Prostate gland (tissue), 2 donors: ENCODE data around the gene RHAG. TPM values are rescaled to one million over a fixed set of nuclear protein-coding genes. Genes with fewer than 3 reads are reported as not detected.

Experiments
- total RNA-seq, 2 donors: library from RNA; depleted of rRNA; stranded (reverse); fragments of >200 nt; gene quantifications; one replicate each; pipeline ENCODE4 v1.1.0, GENCODE V29; 2016

The RHAG gene
- total RNA-seq, 2 donors from 2014 or later, result not detected

Other genes with a start within 250 kb of the RHAG start
- gene MMUT, start 173.6 kb downstream of the RHAG start, total RNA-seq, result 10 to 100 TPM; 13.7 to 23.9 TPM
- gene CENPQ, start 173.5 kb downstream of the RHAG start, total RNA-seq, result 1 to 10 TPM; 3.5 to 3.8 TPM
- gene GLYATL3, start 136.9 kb downstream of the RHAG start, total RNA-seq, result not detected
- 10 to 100 TPM in 1 of 2 donors, 1 to 10 TPM in 1; 2.2 to 37.8 TPM for gene C6orf141, start 86.2 kb downstream of the RHAG start, total RNA-seq
- 10 to 100 TPM in 1 of 2 donors, under 1 TPM in 1; 0.14 to 22.7 TPM for gene CRISP2, start 76.7 kb upstream of the RHAG start, total RNA-seq
- under 1 TPM; 0.28 to 0.55 TPM for gene CRISP3, start 107.5 kb upstream of the RHAG start, total RNA-seq
- 10 to 100 TPM in 1 of 2 donors, not detected in 1; 12.4 TPM for gene PGK2, start 150.4 kb upstream of the RHAG start, total RNA-seq
- not detected for gene CRISP1, start 229.7 kb upstream of the RHAG start, total RNA-seq